HG02623 (cell line): ENCODE data around the gene CYP26B1.

Experiments
- ATAC-seq: cut with Tn5 transposase; IDR thresholded peaks from one replicate; pipeline ENCODE4 v1.9.1; 2021; ENCODE audit warnings: moderate library complexity; ENCODE audit not compliant: unreplicated experiment

CYP26B1 gene

GRCh38 chr2:72130659-72131360, 16.9 kb downstream of the CYP26B1 start:
- ATAC-seq, result no peak

- no peak for ATAC-seq
Measured at GRCh38 chr2:72129681-72130340, 17.9 kb downstream of the CYP26B1 start.

GRCh38 chr2:72128843-72129227, 18.8 kb downstream of the CYP26B1 start:
- no peak for ATAC-seq

- ATAC-seq, result no peak
Measured at GRCh38 chr2:72128059-72128842, 19.4 kb downstream of the CYP26B1 start.

- no peak for ATAC-seq
Measured at GRCh38 chr2:72127401-72128058, 20.1 kb downstream of the CYP26B1 start.

GRCh38 chr2:72126186-72127100, 21.2 kb downstream of the CYP26B1 start:
- no peak for ATAC-seq

- ATAC-seq, result no peak
Measured at GRCh38 chr2:72124376-72124775, 23.3 kb downstream of the CYP26B1 start.

GRCh38 chr2:72121153-72121552, 26.5 kb downstream of the CYP26B1 start:
- ATAC-seq, result no peak

- ATAC-seq, result no peak
Measured at GRCh38 chr2:72118951-72119350, 28.7 kb downstream of the CYP26B1 start.

GRCh38 chr2:72118386-72118785, 29.3 kb downstream of the CYP26B1 start:
- ATAC-seq, result no peak

- no peak for ATAC-seq
Measured at GRCh38 chr2:72117718-72118117, 29.9 kb downstream of the CYP26B1 start.

- ATAC-seq, result no peak
Measured at GRCh38 chr2:72117029-72117428, 30.6 kb downstream of the CYP26B1 start.

GRCh38 chr2:72116081-72116533, 31.6 kb downstream of the CYP26B1 start:
- no peak for ATAC-seq

GRCh38 chr2:72115110-72116080, 32.3 kb downstream of the CYP26B1 start:
- ATAC-seq, result no peak

- ATAC-seq, result no peak
Measured at GRCh38 chr2:72114693-72115051, 33.0 kb downstream of the CYP26B1 start.

GRCh38 chr2:72113847-72114692, 33.6 kb downstream of the CYP26B1 start:
- ATAC-seq, result no peak

GRCh38 chr2:72112981-72113846, 34.4 kb downstream of the CYP26B1 start:
- no peak for ATAC-seq
